Left ventricle myocardium inferior (tissue), 1 donor: ENCODE data around the gene ESPN. TPM values are rescaled to one million over a fixed set of nuclear protein-coding genes. Genes with fewer than 3 reads are reported as not detected.
"Not testable (repeated sequence)": the region's sequence is repeated elsewhere in the genome, so short reads cannot be mapped to it uniquely, and the experiment has no call there.

Experiments
- DNase-seq: peaks from one replicate; pipeline ENCODE4 v3.0.0-alpha.2; 2020
- H3K27ac ChIP-seq: fragments of 200-600 bp; replicated peaks from 2 replicates; pipeline ENCODE4 v1.8.0; 2021
- H3K27me3 ChIP-seq: fragments of 200-600 bp; 2 replicates; pipeline ENCODE4 v1.8.0; 2021; ENCODE audit warnings: low read depth
- H3K36me3 ChIP-seq: fragments of 200-600 bp; 2 replicates; pipeline ENCODE4 v1.8.0; 2021
- H3K4me1 ChIP-seq: fragments of 200-600 bp; 2 replicates; pipeline ENCODE4 v1.8.0; 2021
- H3K4me3 ChIP-seq: fragments of 200-600 bp; 2 replicates; pipeline ENCODE4 v1.8.0; 2021; ENCODE audit warnings: mild to moderate bottlenecking, moderate library complexity
- H3K9me3 ChIP-seq: fragments of 200-600 bp; replicated peaks from 2 replicates; pipeline ENCODE4 v1.8.0; 2021
- CTCF ChIP-seq: fragments of 200-600 bp; IDR thresholded peaks from 2 replicates; pipeline ENCODE4 v1.8.0; 2021; ENCODE audit warnings: antibody characterized with exemption, mild to moderate bottlenecking, borderline replicate concordance
- intact Hi-C: fragments of 100-400 bp; cut with micrococcal nuclease; formaldehyde crosslinking; loops from one replicate; pipeline ENCODE4 v1.11.0; 2022
- total RNA-seq: library from RNA; stranded (reverse); fragmentation: NEBNext Ultra II Directional; extraction: Animal tissue kit (Norgen Biotek cat#: 25700); gene quantifications from one replicate; pipeline ENCODE4 v1.2.1, GENCODE V29; 2021
- donor health status: DM: no; HTN: yes; CAD: no; lungs with severe emphysema.

ESPN gene
- total RNA-seq, 1 donor from 2014 or later = 0.41 TPM

- intact Hi-C loops = no loop called here
- TF ChIP-seq CTCF = no peak
- no peak for DNase-seq
- peaks cover 7% of the 10 kb centered on the region for H3K4me1 ChIP-seq
- no peak overlapping the region for H3K27ac ChIP-seq
- H3K36me3 ChIP-seq = no peaks in the 10 kb centered on the region
- peaks cover 50% of the 10 kb centered on the region for H3K27me3 ChIP-seq
- no peaks in the 10 kb centered on the region for H3K9me3 ChIP-seq
- no peak overlapping the region for H3K4me3 ChIP-seq
Observed at GRCh38 chr1:6434186-6434585, 9.6 kb downstream of the ESPN start.

DNA sequence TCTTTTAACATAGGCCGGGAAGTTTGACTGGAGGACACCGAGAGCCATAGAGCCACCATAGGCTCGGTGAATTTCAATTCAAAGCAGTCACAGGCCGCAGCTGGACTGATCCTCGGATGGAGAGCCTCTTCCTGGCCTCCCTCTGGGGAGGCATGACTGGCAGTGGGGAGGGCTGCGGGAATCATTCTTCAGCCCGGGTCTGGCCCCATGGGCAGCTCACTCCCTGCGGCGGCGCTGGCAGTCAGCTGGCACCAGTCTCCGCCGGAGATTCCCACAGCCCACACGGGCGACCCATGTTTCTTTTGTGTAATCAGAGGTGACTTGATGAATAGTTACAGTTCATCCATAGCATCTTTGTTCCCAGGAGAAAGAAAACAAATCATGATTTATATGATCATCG lies 10.6 kb downstream of the ESPN start:
- Histone ChIP-seq H3K36me3 (no peaks in the 10 kb centered on the region), H3K27ac (no peak overlapping the region), H3K4me1 (peaks cover 2% of the 10 kb centered on the region), H3K27me3 (peaks cover 50% of the 10 kb centered on the region), H3K9me3 (no peaks in the 10 kb centered on the region), H3K4me3 (no peak overlapping the region)
- TF ChIP-seq CTCF = no peak
- intact Hi-C loops = no loop called here
- no peak for DNase-seq

DNA sequence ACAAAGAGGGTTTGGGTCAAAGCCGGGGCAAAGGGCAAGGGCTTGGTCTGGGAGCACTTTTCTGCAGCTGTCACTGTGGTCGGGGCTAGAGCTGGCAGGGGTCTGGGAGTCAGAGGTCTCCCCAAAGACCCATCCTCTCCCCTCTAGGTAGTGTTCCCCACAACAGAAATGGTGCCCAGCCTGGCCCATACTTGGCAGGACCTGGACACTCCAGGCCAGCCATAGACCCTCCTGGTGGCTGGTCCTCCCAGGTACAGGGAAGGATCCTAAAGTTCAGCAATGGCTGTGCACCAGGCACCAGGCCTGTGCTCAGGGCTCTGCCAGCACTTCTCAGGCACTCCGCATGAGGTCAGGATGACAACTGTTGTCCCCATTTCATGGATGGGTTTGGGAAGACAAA lies 11.0 kb downstream of the ESPN start:
- Histone ChIP-seq H3K9me3 (no peaks in the 10 kb centered on the region), H3K27me3 (peaks cover 50% of the 10 kb centered on the region), H3K4me1 (peaks cover 6% of the 10 kb centered on the region), H3K27ac (no peak overlapping the region), H3K36me3 (no peaks in the 10 kb centered on the region), H3K4me3 (no peak overlapping the region)
- TF ChIP-seq CTCF = no peak
- no peak for DNase-seq
- intact Hi-C loops = no loop called here

DNA sequence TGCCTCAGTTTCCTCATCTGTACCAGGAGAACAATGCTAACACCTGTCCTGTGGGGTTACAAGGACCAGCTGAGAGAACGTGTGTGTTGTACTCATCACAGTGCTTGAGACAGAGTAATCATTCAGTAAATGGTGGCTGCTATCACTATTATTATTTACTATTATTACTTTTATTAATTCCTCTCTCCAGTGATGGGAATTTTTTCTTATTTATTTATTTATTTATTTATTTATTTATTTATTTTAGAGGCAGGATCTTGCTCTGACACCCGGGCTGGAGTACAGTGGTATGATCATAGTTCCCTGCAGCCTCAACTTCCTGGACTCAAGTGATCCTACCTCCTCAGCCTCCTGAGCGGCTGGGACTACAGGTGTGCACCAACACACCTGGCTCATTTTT lies 11.7 kb downstream of the ESPN start:
- H3K27ac ChIP-seq, H3K4me3 ChIP-seq, DNase-seq, H3K9me3 ChIP-seq, H3K36me3 ChIP-seq, intact Hi-C loops, H3K4me1 ChIP-seq: not testable (repeated sequence)
- peaks cover 50% of the 10 kb centered on the region for H3K27me3 ChIP-seq

DNA sequence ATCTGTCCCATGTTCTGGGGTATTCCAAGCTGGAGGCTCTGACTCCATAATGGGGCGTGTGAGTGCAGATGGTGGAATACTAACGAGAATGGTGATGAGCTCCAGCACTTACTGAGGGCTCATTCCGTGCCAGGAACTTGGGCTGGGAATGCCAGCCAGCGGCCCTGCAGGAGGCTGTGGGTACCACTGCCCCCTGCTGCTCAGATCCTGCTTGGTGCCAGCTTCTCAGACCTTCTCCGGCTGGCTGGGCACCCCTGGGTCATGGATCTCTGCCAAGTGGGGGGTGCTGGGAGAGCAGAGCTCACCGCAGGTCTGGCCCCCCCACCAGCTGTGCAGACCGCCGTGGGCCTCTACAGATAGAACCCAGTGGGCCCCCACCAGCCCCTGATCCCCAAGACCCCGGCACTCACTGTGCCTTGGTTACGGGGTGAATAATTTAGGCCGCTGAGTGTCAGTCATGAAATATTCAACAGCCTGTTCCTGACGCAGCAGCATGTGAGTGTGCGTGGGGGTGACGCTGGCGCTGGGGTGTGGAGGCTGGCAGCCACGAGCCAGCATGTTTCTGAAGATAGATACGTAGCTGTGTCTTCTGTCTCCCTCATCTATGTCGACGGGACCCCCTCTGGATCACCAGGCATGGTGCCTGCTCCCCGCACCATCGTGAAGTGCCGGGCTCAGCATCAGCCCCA lies 12.6 kb downstream of the ESPN start:
- H3K36me3 ChIP-seq, H3K4me1 ChIP-seq, H3K27ac ChIP-seq, H3K4me3 ChIP-seq, DNase-seq, H3K9me3 ChIP-seq, intact Hi-C loops: not testable (repeated sequence)
- peak; percentile 44 for TF ChIP-seq CTCF
- peaks cover 56% of the 10 kb centered on the region for H3K27me3 ChIP-seq

- H3K27me3 ChIP-seq = peaks cover 59% of the 10 kb centered on the region
Observed at GRCh38 chr1:6438047-6438525, 13.5 kb downstream of the ESPN start.

More at GRCh38 chr1:6438047-6438525, 13.5 kb downstream of the ESPN start:
- no peaks in the 10 kb centered on the region for H3K9me3 ChIP-seq
- DNase-seq = peak; percentile 52
- H3K4me1 ChIP-seq = peaks cover 8% of the 10 kb centered on the region
- peak; percentile 97 for TF ChIP-seq CTCF
- no peaks in the 10 kb centered on the region for H3K36me3 ChIP-seq
- intact Hi-C loops = no loop called here
- no peak overlapping the region for H3K27ac ChIP-seq
- H3K4me3 ChIP-seq = no peak overlapping the region
